Skeletal muscle tissue (tissue), 5 donors: ENCODE measurements around the gene TAS2R39. TPM values are rescaled to one million over a fixed set of nuclear protein-coding genes. Genes with fewer than 3 reads are reported as not detected.

Experiments used
- H3K27ac ChIP-seq: one replicate; pipeline ENCODE4 v1.7.0; 2013; ENCODE audit warnings: mild to moderate bottlenecking, low read depth, low read length, inconsistent platforms
- H3K27me3 ChIP-seq, 3 donors: one replicate each; pipeline ENCODE4 v1.7.0; 2013; ENCODE audit warnings: low read length in 3 of 3; ENCODE audit not compliant: control insufficient read depth in 3 of 3, insufficient read depth in 3 of 3
- H3K36me3 ChIP-seq, 3 donors: one replicate each; pipeline ENCODE4 v1.7.0; 2013; ENCODE audit warnings: low read length in 3 of 3; ENCODE audit not compliant: control insufficient read depth in 3 of 3, insufficient read depth in 3 of 3
- H3K4me1 ChIP-seq, 3 donors: one replicate each; pipeline ENCODE4 v1.7.0; 2013; ENCODE audit warnings: low read length in 3 of 3, mild to moderate bottlenecking in 3 of 3; ENCODE audit not compliant: control insufficient read depth in 3 of 3, insufficient read depth in 3 of 3
- H3K4me3 ChIP-seq, 3 donors: one replicate each; pipeline ENCODE4 v1.7.0; 2013; ENCODE audit warnings: low read length in 3 of 3
- H3K9ac ChIP-seq, 3 donors: one replicate each; pipeline ENCODE4 v1.7.0; 2013; ENCODE audit warnings: low read length in 3 of 3, mild to moderate bottlenecking in 3 of 3, moderate library complexity in 2 of 3, low read depth in 1 of 3
- H3K9me3 ChIP-seq, 3 donors: one replicate each; pipeline ENCODE4 v1.7.0; 2013; ENCODE audit warnings: low read length in 3 of 3; ENCODE audit not compliant: control insufficient read depth in 3 of 3
- small RNA-seq: library from RNA; depleted of rRNA; stranded (forward); fragments of <200 nt; gene quantifications from one replicate; pipeline ENCODE3, GENCODE V24; 2014
- total RNA-seq: library from RNA; depleted of rRNA; stranded (reverse); fragments of >200 nt; gene quantifications from one replicate; pipeline ENCODE4 v1.2.3, GENCODE V29; 2014
- donor health status: Osteomylitis.

The TAS2R39 gene
- total RNA-seq, 1 donor from 2014 or later, result not detected

DNA sequence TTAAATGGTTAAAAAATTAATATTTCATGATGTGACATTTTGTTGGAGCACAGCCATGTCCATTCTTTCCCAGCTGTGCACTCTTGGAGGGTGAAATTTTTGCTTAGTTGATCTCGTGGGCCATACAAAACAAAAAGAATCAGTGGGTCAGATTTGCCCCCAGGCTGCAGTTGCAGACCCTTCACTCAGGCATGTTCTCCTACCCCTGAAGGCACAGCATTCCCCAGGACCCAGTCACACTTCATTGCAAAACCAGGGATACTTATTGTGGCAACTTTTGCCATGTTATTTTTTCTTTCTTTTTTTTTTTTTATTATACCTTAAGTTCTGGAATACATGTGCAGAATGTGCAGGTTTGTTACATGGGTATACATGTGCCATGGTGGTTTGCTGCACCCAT, 44.6 kb downstream of the TAS2R39 start:
- H3K36me3 ChIP-seq, result no peaks in the 10 kb centered on the region

DNA sequence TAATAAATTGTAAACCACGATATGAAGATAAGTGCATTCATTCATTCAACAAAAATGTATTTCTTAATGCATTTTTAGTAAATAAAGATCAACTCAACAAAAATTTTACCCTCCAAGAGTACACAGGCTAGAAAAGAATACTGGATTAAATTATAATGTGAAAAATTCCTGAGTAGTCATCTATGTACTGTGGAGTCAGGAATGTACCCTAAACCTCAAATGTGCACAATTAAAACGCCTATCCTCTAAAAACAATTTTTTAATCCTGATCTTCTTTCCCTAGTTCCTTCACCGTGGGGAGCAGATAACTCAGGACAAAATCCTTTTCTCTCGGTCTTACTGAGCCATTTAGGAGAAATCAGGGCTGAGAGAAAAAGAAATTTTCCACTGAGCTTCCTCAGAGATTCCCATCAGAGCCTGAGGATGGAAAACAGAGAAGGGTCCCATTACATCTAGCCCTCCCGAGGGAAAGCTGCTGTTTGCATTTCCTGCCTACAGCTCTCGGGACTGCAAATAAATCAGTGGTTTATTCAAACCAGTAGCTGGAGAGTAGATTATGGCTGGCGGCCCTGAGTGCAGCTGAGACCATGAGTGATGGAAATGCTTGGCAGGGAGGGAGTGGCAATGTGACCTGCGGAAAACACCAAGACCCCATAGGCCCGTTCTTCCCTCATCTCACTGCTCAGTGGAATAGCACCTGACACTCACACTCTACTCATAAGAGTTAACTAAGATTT, 46.0 kb downstream of the TAS2R39 start:
- Histone ChIP-seq H3K27me3 (no peaks in the 10 kb centered on the region), H3K27ac (no peak overlapping the region), H3K9me3 (no peaks in the 10 kb centered on the region), H3K9ac (no peak overlapping the region), H3K36me3 (no peaks in the 10 kb centered on the region), H3K4me1 (peaks cover 0 to 3% (median 0%) of the 10 kb centered on the region in 3 donors), H3K4me3 (no peak overlapping the region)

More for the DNA sequence above, 44.6 kb downstream of the TAS2R39 start:
- Histone ChIP-seq H3K4me1 (peaks cover 0 to 3% (median 0%) of the 10 kb centered on the region in 3 donors), H3K9ac (no peak overlapping the region), H3K27me3 (no peaks in the 10 kb centered on the region), H3K4me3 (no peak overlapping the region), H3K9me3 (no peaks in the 10 kb centered on the region), H3K27ac (no peak overlapping the region)

DNA sequence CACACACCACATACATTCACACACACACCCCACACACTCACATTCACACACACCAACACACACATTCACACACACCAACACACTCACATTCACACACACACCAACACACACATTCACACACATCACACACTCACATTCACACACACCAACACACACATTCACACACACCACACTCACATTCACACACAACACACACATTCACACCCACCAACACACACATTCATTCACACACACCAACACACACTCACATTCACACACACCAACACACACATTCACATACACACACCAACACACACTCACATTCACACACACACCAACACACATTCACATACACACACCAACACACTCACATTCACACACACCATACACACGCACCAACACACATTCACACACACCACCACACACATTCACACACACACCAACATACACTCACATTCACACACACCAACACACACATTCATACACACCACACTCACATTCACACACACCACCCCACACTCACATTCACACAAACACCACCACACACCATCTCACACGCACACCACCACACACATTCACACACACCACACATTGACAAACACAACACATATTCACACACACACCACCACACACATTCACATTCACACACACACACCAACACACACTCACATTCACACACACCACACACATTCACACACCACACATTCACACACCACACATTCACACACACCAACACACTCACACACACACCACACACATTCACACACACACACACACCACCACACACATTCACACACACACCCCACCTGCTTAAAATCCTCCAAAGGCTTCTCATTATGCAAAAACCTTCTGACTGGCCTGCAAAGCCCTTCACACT, 47.6 kb downstream of the TAS2R39 start:
- H3K9me3 ChIP-seq, result no peaks in the 10 kb centered on the region
- no peak overlapping the region for H3K9ac ChIP-seq
- no peaks in the 10 kb centered on the region for H3K27me3 ChIP-seq
- peaks cover 0 to 3% (median 0%) of the 10 kb centered on the region in 3 donors for H3K4me1 ChIP-seq
- no peak overlapping the region for H3K27ac ChIP-seq
- H3K36me3 ChIP-seq, result no peaks in the 10 kb centered on the region
- H3K4me3 ChIP-seq, result no peak overlapping the region

Small RNA genes within 50 kb of the gene (small RNA-seq; reads per million reads assigned to genes)
- gene AC073342.3, result not detected

Other genes starting within 250 kb of the TAS2R39 start
- not detected for gene TRPV5, start 249.7 kb upstream of the TAS2R39 start, total RNA-seq
- gene LLCFC1, start 243.9 kb upstream of the TAS2R39 start, total RNA-seq, result not detected
- gene KEL, start 221.1 kb upstream of the TAS2R39 start, total RNA-seq, result 3.1 TPM
- not detected for gene OR9A2, start 156.3 kb upstream of the TAS2R39 start, total RNA-seq
- gene OR6V1, start 131.1 kb upstream of the TAS2R39 start, total RNA-seq, result not detected
- gene PIP, start 51.3 kb upstream of the TAS2R39 start, total RNA-seq, result not detected
- not detected for gene TAS2R40, start 38.6 kb downstream of the TAS2R39 start, total RNA-seq
- gene GSTK1, start 80.0 kb downstream of the TAS2R39 start, total RNA-seq, result 61.6 TPM
- gene TMEM139, start 101.5 kb downstream of the TAS2R39 start, total RNA-seq, result 1.0 TPM
- gene CASP2, start 104.9 kb downstream of the TAS2R39 start, total RNA-seq, result 9.4 TPM
- gene CLCN1, start 132.7 kb downstream of the TAS2R39 start, total RNA-seq, result 4.7 TPM
- gene FAM131B, start 179.3 kb downstream of the TAS2R39 start, total RNA-seq, result 1.0 TPM
- 17.7 TPM for gene ZYX, start 197.9 kb downstream of the TAS2R39 start, total RNA-seq
- gene EPHA1, start 225.4 kb downstream of the TAS2R39 start, total RNA-seq, result 0.52 TPM